ENCODE results near the gene C9orf72.

DNA sequence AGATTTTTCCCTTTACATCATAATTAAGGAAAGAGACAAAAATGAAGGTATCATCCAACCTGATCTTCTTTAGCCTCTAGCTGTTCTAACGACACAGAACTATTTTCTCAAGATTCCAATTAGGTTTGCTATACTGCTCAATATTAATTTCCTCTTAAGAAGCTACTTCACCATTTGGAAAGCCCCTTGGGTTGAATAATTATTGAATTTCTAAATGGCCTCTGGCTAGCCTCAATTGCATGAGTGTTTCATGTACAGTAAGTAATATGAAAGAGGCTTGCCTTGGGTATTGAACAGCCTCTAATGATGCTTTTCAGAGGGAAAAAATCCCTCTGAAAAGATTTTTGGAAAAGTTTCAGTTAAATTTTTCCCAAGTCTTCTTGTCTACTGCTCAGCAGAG is 40.0 kb downstream of the C9orf72 start:
- no peak for TF ChIP-seq EZH2 (IDR thresholded peaks at IDR 0.05; ENCODE audit: low read length)
- TF ChIP-seq, protein P1, sequence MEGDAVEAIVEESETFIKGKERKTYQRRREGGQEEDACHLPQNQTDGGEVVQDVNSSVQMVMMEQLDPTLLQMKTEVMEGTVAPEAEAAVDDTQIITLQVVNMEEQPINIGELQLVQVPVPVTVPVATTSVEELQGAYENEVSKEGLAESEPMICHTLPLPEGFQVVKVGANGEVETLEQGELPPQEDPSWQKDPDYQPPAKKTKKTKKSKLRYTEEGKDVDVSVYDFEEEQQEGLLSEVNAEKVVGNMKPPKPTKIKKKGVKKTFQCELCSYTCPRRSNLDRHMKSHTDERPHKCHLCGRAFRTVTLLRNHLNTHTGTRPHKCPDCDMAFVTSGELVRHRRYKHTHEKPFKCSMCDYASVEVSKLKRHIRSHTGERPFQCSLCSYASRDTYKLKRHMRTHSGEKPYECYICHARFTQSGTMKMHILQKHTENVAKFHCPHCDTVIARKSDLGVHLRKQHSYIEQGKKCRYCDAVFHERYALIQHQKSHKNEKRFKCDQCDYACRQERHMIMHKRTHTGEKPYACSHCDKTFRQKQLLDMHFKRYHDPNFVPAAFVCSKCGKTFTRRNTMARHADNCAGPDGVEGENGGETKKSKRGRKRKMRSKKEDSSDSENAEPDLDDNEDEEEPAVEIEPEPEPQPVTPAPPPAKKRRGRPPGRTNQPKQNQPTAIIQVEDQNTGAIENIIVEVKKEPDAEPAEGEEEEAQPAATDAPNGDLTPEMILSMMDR (optimal IDR thresholded peaks at IDR 0.05 in 1 of 3, IDR thresholded peaks at IDR 0.05 in 1 of 3, conservative IDR thresholded peaks at IDR 0.05 in 1 of 3; ENCODE audit: extremely low read depth in 1 of 3, insufficient read depth in 2 of 3, low read length in 3 of 3), result no peak
